Measurements from ENCODE around the gene NCBP2L.
"Not testable (repeated sequence)": the region's sequence is repeated elsewhere in the genome, so short reads cannot be mapped to it uniquely, and the experiment has no call there.

NCBP2L gene

DNA sequence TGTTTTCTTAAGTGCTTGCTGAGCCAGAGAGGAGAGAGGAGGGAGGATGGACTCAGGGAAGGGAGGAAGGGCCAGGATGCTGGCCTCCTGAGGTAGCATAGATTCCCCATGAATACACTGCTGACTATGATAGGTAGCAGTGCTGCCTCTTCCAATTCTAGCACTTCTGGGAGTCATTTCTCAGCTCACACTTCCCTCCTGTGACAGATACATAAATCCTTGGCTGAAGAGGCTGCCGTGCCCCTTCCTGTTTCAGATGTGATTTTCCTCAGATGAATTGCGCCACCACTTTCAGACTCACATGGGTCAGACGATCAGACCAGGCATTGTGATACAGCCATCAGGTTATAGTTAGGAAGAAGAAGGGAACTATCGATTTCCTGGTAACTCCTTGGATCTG lies 24.3 kb upstream of the NCBP2L start:
- no peak for DNase-seq

DNA sequence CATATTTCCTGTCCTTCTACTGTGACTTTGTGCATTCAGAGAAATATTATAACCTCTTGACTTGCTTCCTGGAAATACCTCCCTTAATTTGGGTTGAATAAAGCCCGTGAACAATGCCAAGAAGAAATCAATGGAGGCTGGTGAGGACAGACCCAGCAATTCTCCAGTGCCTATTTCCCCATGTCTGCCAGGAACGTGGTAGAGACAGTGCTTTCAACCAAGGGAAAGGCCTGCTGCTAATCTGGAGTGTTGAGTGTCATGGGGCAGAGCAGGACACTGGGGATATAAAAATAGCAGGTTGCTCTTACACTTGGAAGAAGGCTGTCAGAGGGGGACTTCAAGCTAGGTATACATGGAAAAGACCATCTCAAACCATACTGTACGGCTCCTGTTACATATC lies 21.8 kb upstream of the NCBP2L start:
- DNase-seq: no peak

DNA sequence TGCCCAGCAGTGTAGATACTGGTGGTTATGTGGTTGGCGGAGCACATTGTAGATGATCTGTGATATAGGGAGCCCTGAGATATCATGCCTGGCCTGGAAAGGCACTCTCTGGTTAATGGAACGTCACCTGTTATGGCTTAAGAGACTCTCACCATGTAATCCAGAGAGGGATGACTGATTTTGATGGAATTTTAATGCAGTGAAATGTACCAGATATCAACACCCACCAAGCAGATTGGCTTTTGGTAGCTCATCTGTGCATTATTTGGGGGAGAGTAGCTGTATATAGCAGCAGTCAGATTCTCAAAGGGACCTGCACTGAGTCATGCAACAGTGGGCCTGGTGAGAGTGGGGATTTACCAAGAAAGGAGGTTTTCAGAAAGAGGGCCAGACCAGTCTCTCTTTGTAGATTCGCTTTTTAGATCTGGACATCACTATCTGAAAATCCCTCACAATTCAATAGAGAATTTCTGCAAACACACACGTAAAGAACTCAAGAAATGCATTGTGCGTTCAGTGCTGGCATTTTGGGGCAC lies 19.2 kb upstream of the NCBP2L start:
- DNase-seq: no peak

DNA sequence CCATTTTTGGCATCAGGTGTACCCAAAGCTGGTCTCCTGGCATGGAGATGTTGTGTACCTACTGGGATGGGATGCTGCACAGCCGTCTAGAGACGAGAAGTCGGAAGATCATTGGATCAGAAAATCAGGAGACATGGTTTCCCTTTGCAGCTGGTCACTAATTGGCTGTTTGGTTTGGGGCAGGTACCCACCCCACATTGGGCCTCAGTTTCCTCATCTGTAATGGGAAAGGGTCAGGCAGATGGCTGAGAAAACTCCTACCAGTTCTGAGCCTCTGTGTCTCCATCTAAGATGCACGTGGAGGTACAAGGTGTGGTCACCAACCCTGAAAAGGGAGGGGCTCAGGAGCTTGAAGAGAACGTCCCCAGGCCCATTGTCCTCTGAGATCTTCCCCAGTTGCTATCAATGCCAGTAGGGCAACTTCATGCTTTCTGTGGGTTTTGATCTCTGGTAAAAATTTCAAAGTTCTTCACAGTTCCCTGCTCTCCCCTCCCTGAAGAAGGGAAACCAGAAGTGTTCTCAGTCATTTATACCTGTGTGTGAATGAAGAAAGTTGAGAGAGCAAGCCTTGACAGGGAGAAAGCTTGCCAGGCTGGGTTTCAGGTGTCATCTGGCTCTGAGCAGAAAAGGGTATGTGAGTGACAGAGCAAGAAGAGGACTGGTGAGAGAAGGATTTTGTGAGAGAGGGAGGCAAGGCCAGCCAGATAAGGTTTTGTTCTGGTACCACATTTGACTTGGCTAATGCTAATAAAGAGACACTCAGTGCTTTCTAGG lies 17.0 kb upstream of the NCBP2L start:
- no peak for DNase-seq

DNA sequence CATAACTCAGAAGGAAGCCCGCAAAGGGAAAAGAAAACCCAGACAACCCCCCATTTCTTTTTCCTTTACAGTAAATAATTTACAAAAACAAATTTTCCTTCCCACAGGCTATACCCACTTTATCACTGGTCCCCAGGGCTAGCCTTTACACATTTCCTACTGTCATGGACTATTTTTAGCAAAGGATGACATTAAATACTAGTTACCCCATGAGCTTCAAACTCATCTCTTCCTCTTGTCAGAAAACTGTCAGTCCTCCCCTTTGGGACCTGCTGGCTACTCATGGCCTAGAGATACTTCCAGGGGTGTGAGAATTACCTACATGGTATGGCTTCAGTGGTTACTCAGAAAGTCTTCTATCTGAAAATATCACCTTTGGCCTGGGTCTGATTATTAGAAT lies 13.9 kb upstream of the NCBP2L start:
- DNase-seq: no peak

DNA sequence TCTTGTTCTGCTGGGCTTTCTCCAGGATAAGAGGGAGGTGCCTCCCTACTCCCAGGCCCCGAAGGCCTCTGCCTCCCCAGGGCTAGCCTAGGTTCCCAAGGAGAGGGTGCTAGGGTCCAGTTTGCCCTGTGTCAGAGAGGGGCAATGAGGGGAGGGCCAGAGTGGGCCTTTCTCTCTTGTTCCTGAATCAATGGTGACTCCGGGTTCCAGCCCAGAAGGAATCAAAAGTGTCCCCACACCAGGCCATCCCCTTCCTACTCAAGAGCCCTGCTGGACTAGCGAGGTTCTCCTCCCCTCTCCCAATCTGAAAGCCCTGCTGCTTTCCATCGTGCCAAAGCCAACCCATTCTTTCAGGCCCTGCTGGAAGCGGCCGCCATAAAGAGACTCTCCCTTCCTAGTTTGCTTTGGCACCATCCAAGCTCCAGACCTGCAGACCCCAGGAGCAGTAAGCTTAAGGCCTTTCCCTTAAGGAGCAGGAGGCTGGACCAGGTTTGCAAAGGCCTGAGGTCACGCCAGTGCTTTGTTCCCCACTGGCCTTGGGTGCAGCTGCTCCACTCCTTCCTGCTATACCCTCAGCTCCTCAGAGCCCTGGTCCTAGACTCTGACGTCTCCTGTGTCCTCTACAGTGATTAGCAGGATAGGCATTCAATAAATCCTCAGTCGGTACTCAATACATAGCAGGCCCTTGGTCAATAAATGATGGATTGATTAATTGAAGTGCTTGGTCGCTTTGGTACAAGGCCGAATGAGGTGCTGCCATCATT lies 12.5 kb upstream of the NCBP2L start:
- DNase-seq: no peak

DNA sequence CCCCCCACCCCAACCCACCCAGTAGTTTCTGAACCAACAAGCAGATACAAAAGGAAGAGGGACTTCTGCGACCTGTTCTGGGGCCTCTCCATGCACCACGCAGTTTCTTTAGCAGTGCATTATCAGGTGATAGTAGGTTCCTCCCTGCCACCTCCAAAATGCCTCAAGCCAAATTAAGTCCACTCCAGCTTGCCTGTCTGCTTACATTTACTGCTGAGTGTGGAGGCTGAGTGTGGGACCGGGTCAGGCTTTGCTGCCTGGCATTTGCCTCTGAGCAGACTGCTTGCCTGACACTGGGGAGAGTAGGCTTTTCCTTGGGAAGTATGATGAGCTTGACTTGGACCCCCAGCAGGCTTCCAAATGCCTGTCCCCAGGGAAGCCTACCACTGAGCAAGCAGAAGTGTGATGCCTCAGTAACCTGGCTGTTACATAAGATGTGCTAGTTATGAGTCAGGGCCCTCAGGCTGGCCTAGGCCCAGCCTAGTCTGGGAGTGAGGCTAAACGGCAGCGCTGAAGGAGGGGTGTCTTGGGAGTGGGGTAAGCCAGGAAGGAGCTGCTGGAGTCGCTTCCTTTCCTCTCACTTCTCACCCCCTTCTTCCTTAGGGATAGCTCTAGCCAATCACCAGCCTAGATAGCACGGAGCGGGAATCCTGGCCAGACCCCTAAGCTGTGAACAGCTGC lies 10.9 kb upstream of the NCBP2L start:
- DNase-seq: no peak

DNA sequence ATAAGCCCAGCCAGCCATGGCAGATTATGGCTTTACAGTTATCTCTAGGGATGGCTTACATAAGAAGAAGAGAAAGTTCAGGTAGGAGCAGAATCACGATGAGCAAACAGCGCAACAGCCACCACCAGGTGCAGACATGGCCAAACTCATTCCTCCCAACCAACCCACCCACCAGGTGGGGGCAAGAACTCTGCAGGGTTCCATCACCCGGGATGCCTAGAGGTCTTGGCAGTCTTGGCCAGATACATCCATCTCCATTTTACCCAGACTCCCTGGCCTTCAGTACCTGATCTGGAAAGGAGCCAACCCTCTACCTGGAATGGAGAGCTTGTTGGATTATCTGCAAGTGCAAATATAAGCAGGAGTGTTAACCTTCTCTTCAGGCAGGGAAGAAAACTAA lies 9.5 kb upstream of the NCBP2L start:
- no peak for DNase-seq

DNA sequence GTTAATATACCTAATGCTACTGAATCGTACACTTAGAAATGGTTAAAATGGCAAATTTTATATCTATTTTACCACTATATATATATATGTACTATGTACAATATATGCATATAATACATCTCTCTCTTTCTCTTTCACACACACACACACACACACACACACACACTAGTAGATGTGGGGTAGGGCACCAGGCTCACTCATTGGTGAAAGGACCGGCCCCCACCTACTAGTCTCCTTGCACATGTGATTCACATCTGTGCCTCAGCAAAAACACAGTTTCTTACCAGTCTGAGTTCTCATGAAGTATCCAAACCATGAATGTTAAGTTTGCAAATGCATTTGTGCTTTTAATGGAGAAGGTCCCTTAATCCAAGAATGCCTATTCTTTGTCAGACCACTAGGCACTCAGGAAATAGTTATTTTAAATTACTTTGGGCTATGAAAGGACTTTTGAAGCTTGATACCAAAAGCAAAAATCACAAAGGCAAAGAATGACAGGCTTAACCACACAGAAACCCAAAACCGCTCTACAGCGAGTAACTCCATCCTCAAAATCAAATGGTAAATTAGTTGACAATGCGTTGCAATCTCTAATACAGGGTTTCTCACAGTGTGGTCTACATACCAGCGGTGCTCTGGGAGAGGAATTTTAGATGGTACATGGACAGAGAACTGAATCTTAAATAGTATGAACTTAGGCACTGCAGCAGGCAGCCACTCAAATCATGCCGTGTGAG lies 7.8 kb upstream of the NCBP2L start:
- DNase-seq: no peak

DNA sequence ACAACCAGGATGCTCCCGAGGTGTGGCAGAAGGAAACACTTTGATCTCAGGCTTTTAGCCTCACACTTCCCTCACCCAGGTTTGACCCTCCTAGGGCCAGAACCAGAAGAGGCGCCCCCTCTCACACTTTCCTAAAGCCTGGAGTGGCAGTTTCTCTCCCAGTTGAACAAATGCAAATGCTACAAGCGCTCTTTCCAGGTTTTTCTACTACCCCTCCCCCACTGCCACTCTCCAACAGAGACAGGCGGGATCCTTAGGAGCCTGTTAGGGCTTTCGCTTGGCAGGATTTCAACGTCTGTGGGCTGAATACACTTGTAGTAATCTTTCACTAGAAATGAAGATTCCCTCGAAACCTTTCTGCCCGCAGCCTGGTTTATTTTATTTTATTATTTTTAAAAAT lies 4.3 kb upstream of the NCBP2L start:
- DNase-seq: no peak

DNA sequence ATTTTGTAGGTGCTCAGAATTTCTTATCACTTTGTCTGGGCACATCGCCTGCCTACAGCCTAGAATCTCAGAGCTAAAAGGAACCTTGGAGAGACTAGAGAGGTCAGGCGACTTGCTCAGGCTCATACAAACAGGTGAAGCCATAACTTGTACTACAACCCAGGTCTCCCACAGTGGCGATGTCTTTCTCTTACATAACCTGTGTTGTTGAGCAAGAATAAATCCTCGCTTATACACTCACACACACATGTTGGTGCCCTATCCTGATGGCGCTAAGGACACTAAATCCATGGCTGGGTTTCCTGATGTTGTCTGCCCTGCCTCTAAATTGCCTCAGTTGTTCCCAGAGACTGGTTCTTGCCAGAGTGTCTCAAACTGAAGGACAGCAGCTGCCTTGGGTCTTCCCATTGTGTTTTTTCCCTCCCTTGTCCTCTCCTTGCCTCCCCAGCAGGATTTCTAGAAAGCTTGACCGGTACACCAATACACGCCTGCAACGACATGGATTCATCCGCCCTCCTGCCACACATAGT lies 3.6 kb upstream of the NCBP2L start:
- DNase-seq: no peak

DNA sequence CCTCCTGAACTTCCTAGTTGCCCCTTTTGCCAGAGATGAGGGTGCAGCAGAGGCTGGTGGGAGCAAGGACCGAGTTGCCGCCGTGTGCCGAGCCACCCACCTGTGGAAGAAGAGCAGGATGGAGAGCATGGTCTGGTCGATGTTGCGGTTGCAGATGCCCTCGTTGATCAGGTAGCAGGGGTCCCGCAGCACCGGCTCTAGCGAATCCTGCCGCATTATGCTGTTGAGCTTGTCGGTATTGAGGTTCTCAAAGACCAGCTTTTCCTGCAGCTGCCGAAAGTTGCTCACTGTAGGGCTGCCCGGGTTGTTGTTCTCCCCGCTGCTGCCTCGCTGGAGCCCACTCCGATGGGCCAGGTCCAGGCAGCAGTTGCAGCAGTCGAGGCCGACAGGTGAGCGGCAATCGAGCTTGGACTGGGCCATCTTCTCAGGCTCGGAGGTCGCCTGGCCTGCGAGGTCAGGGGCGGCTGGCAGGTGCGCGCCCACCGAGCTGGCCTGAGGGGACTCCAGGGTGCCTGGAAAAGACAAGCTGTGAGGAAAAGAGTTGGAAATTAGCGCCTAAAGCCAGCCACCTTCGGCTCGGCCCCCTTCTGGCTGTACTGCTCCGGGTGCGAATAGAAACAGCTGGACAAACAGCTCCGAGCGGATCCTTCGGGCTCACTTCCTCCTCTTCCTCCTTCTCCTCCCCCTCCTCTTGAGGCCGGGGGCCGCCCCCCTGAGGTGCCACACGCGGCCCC lies 2.4 kb upstream of the NCBP2L start:
- DNase-seq: no peak

DNA sequence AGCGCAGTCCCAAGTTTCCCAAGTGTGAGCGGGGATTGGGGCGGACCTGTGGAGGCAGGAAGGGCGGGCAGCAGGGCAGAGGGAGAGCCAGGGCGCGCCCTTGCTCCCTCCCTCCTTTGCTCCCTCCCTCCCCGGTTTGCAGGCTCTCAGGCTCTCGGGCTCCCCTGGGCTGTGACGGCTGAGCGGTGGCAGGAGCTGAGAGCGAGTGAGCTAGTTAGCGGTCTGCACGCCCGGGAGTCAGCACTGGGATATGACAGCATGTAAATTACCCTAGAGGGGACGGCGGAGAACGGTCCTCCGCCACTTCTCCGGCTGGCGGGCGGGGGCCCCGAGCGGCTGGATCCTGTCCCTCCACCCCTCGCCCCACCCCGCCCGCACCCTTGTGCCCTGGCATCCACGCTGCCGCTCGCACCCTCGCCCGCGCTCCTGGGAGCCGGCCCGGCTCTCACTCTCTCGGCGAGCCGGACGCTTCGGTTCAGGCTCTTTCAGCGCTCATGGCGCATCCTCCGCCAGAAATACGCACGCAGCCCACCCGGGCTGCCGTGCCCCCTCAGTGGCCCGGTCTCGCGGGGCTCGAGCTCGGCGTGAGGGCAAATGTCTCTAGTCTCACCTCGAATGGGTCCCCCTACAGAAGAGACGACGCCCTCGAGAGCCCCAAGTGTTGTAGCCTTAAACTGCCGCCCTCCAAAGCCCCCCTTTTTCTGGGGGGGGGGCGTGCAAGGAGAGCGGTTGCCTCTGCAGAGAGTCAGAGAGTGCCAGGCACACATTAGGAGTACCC lies 1.6 kb upstream of the NCBP2L start, which contains the start of gene TSC22D3:
Gene TSC22D3 (minus strand): TSS at position 54 of the 778 bp plus-strand sequence. CDS start 368 bp downstream, outside the sequence.
- peak; percentile 32 for DNase-seq

DNA sequence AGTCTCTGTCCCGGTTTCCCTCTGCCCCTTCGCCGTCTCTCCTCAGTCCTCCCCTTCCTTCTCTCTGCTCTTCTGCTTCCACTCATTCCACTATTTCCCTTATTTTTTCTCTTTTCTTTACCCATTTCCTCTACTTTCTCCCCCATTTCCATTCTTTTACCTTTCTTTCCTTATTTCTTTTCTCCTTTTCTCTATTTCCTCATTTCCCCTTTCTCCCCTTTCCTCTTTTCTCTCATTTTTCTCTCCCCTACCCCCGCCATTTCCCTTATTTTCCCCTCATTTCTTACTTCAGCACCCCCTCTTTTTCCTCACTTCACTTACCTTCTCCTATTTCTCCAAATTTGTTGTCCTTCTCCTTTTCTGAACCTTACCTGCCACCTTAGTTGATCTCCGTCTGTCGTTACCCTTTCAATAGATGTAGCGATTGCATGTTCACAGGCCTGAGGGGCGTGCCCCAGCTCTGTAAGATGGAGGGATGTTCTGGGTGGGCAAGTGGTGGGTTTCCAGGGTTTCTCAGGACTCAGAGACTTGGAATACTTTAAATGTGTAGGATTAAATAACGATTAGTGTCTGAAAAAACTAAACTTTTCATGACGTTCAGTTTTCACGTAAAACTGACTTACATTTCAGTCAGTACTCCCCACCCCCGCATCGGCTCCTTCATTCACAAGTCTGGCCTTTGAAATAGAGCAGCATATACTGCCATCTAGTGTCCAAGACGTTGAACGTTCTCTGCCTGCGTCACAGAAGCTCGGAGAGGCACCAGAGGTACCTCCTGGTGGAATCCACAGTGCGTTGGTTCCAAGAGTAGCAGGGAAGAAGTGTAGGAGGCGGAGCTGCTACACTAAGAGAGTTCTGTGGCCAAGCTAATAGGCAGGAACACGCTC lies 641 bp upstream of the NCBP2L start:
- DNase-seq: peak; percentile 74

DNA sequence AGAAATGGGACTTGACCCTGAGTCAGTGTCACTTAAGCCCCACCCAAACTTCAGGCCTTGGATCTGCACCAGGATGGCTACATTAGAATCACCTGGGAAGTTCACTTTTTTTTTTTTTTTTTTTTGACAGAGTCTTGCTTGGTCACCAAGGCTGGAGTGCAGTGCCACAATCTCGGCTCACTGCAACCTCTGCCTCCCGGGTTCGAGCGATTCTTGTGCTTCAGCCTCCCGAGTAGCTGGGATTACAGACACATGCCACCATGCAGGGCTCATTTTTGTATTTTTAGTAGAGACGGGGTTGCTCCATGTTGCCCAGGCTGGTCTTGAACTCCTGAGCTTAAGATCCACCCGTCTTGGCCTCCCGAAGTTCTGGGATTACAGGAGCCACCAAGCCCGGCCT lies 3.0 kb downstream of the NCBP2L start:
- DNase-seq: no peak

DNA sequence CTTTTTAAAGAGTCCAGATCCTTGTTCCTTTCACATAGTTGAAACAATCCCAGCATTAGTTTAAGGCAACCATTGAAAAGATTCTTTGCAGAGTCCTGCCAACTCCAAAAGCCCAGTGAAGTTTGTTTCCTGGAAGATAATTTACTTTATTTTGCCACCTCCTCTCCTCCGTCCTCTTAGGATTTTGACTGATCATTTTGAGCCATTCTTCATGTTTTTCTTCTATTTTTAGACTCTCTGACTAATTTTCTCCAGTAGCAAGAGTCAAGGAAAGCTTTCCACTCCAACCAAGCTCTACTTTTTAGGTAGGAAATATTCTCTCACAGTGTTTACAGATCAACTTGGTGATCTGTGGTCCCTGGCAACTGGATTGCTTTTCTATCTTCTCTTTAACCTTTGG lies 10.3 kb downstream of the NCBP2L start:
- no peak for DNase-seq

DNA sequence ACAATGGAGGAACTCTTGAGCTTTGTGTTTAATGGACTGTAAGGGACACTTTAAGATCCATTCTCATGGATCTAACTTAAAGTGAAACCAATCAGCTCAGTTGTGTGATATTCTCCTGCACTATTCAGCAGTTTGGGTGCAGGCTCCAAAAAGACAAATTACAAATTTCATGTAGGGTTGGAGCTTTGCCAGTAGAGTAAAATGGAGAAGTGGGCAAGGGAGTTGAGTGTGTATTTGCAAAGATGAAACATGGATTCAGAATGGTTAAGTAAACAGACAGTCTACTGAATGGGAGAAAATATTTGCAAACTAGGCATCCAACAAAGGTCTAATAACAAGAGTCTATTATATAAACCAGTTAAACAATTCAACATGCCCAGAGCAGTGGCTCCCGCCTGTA lies 26.9 kb downstream of the NCBP2L start:
- DNase-seq: no peak

DNA sequence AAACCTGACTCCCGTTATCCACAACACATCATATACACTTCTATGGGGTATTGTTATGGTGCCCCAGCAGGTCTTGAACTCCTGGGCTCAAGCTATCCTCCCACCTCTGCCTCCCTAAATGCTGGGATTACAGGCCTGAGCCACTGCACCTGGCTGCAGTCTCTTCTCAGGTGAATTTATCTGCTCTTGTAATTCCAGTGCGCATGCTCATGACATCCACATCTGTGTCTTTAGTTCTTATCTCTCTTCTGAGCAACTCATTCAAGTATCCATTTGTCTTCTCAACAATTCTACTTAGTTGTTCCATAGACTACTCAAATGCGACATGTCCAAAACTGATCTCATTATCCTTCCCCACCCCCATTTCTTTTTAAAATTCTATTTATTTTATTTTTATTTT lies 27.6 kb downstream of the NCBP2L start:
- no peak for DNase-seq

DNA sequence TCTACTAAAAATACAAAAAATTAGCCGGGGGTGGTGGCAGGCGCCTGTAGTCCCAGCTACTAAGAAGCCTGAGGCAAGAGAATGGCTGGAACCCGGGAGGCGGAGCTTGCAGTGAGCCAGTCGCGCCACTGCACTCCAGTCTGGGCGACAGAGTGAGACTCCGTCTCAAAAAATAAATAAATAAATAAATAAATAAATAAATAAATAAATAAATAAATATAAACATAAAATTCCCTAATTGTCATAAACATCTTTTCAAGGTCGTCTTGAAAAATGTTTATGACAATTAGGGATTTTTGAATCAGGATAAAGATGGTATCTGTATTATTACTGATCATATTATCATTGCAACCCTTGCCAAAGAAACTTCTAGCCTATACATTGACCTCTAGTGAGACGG lies 32.5 kb downstream of the NCBP2L start:
- not testable (repeated sequence) for DNase-seq

Data from COR-L47 (cell line).